ENCODE data around the gene ANKRD24. TPM values are rescaled to one million over a fixed set of nuclear protein-coding genes. Genes with fewer than 3 reads are reported as not detected.
"Not testable (repeated sequence)": the region's sequence is repeated elsewhere in the genome, so short reads cannot be mapped to it uniquely, and the experiment has no call there.

Gene ANKRD24
- total RNA-seq, 1 experiment from 2014 or later: 0.76 TPM

DNA sequence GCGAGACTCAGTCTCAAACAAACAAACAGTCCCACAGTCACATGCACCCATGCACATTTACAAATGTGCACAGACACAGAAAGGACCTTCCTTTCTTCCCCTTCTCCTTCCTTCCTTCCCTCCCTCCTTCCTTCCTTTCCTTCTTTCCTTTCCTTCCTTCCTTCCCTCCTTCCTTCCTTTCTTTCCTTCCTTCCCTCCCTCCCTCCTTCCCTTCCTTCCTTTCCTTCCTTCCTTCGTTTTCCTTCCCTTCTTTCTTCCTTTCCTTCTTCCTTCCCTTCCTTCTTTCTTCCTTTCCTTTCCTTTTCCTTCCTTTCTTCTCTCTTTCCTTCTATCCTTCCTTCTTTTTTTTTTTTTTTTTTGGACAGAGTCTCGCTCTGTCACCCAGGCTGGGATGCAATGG lies 30.6 kb downstream of the ANKRD24 start:
- DNase-seq: no peak
- H3K9me3 Mint-ChIP-seq (ENCODE audit: low read depth, unreplicated experiment): no peaks in the 10 kb centered on the region
- no peaks in the 10 kb centered on the region for H3K4me1 Mint-ChIP-seq (ENCODE audit: low read depth, unreplicated experiment)
- intact Hi-C loops (cut with micrococcal nuclease; ENCODE audit: unreplicated experiment): no loop called here
- CTCF ChIA-PET: no interaction called here
- H3K27ac Mint-ChIP-seq (ENCODE audit: unreplicated experiment): no peak overlapping the region
- no TSS peak for BruUV-seq (replicated peaks)
- no peak overlapping the region for H3K4me3 Mint-ChIP-seq (ENCODE audit: low read depth, unreplicated experiment)
- H3K27me3 Mint-ChIP-seq (ENCODE audit: unreplicated experiment): peaks cover 22% of the 10 kb centered on the region
- H3K36me3 Mint-ChIP-seq (ENCODE audit: insufficient read depth, unreplicated experiment): peaks cover 5% of the 10 kb centered on the region
- TF ChIP-seq CTCF (IDR thresholded peaks at IDR 0.05; ENCODE audit: unreplicated experiment): no peak

DNA sequence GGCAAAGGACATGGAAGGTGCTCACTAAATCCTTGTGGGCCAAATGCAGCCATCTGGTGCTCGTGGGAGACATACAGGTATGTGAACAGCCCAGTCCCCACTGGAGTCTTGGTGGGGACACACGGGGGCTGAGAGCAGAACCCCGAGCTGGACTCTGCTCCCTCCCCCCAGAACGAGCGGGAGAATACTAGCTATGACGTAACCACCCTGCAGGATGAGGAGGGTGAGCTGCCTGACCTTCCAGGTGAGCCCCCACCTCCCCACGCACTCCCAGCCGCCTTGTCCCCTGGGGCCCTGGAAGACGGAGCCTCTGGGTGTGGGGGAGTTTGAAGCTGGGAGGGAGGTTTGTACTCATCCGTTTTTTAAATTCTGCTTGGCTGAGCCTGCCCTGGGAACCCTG lies 33.3 kb downstream of the ANKRD24 start:
- H3K27ac Mint-ChIP-seq (ENCODE audit: unreplicated experiment): no peak overlapping the region
- H3K4me3 Mint-ChIP-seq (ENCODE audit: low read depth, unreplicated experiment): no peak overlapping the region

GRCh38 chr19:4216846-4217245 lies 34.4 kb downstream of the ANKRD24 start:
- TF ChIP-seq CTCF (IDR thresholded peaks at IDR 0.05; ENCODE audit: unreplicated experiment): no peak
- CTCF ChIA-PET: no interaction called here
- DNase-seq: no peak
- intact Hi-C loops (cut with micrococcal nuclease; ENCODE audit: unreplicated experiment): no loop called here
- Mint-ChIP-seq H3K27ac (ENCODE audit: unreplicated experiment) (no peak overlapping the region), H3K36me3 (ENCODE audit: insufficient read depth, unreplicated experiment) (no peaks in the 10 kb centered on the region), H3K9me3 (ENCODE audit: low read depth, unreplicated experiment) (no peaks in the 10 kb centered on the region), H3K27me3 (ENCODE audit: unreplicated experiment) (peaks cover 21% of the 10 kb centered on the region), H3K4me1 (ENCODE audit: low read depth, unreplicated experiment) (no peaks in the 10 kb centered on the region), H3K4me3 (ENCODE audit: low read depth, unreplicated experiment) (no peak overlapping the region)
- BruUV-seq (replicated peaks): no TSS peak

More for the DNA sequence above, 33.3 kb downstream of the ANKRD24 start:
- DNase-seq: no peak
- Mint-ChIP-seq H3K27me3 (ENCODE audit: unreplicated experiment) (peaks cover 22% of the 10 kb centered on the region), H3K4me1 (ENCODE audit: low read depth, unreplicated experiment) (no peaks in the 10 kb centered on the region), H3K36me3 (ENCODE audit: insufficient read depth, unreplicated experiment) (no peaks in the 10 kb centered on the region), H3K9me3 (ENCODE audit: low read depth, unreplicated experiment) (no peaks in the 10 kb centered on the region)
- no TSS peak for BruUV-seq (replicated peaks)
- intact Hi-C loops (cut with micrococcal nuclease; ENCODE audit: unreplicated experiment): no loop called here
- CTCF ChIA-PET: no interaction called here
- no peak for TF ChIP-seq CTCF (IDR thresholded peaks at IDR 0.05; ENCODE audit: unreplicated experiment)

- DNase-seq: no peak
- Mint-ChIP-seq H3K4me1 (ENCODE audit: low read depth, unreplicated experiment) (no peaks in the 10 kb centered on the region), H3K27me3 (ENCODE audit: unreplicated experiment) (peaks cover 13% of the 10 kb centered on the region), H3K4me3 (ENCODE audit: low read depth, unreplicated experiment) (no peak overlapping the region), H3K9me3 (ENCODE audit: low read depth, unreplicated experiment) (no peaks in the 10 kb centered on the region), H3K36me3 (ENCODE audit: insufficient read depth, unreplicated experiment) (no peaks in the 10 kb centered on the region), H3K27ac (ENCODE audit: unreplicated experiment) (no peak overlapping the region)
- TF ChIP-seq CTCF (IDR thresholded peaks at IDR 0.05; ENCODE audit: unreplicated experiment): no peak
- CTCF ChIA-PET: no interaction called here
- no TSS peak for BruUV-seq (replicated peaks)
- intact Hi-C loops (cut with micrococcal nuclease; ENCODE audit: unreplicated experiment): no loop called here
Observed at GRCh38 chr19:4217429-4218264, 35.2 kb downstream of the ANKRD24 start.

DNA sequence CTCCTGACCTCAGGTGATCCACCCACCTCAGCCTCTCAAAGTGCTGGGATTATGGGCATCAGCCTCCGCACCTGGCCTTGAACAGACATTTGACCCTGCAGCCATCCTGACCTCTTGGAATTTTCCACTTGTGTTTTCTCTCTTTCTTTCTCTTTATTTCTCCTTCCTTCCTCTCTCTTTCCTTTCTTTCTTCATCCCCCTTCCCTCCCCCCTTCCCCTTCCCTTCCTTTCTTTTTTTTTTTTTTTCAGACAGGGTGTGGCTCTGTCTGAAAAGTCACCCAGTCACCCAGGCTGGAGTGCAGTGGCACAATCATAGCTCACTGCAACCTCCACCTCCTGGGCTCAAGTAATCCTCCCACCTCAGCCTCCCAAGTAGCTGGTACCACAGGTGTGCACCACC lies 36.0 kb downstream of the ANKRD24 start:
- H3K4me1 Mint-ChIP-seq (ENCODE audit: low read depth, unreplicated experiment); H3K36me3 Mint-ChIP-seq (ENCODE audit: insufficient read depth, unreplicated experiment); H3K27ac Mint-ChIP-seq (ENCODE audit: unreplicated experiment); H3K9me3 Mint-ChIP-seq (ENCODE audit: low read depth, unreplicated experiment); H3K27me3 Mint-ChIP-seq (ENCODE audit: unreplicated experiment); DNase-seq; H3K4me3 Mint-ChIP-seq (ENCODE audit: low read depth, unreplicated experiment); BruUV-seq (replicated peaks); intact Hi-C loops (cut with micrococcal nuclease; ENCODE audit: unreplicated experiment): not testable (repeated sequence)
- CTCF ChIA-PET: interaction anchor here (0.6 kb wide), 2 partner anchors 10 to 15 kb away, joined by 4 to 5 read pairs; no protein-coding TSS in a partner anchor
